IMR-90 (cell line): ENCODE data around the gene CTNNA2. TPM values are rescaled to one million over a fixed set of nuclear protein-coding genes. Genes with fewer than 3 reads are reported as not detected.

Source experiments
- ATAC-seq: fragments of 200-7000 bp; cut with Tn5 transposase; 2 replicates; pipeline ENCODE4 v1.9.1; 2020; ENCODE audit warnings: low read depth, mild to moderate bottlenecking, moderate library complexity
- BruUV-seq: library from RNA; stranded (reverse); fragments of 400-500 nt; replicated peaks from 2 replicates; lab custom pipeline; 2021; lab: Mats Ljungman, UMichigan
- CTCF ChIA-PET: fragments of 300-600 bp; formaldehyde crosslinking; extraction: SDS; loops from one replicate; lab custom pipeline; 2021; ENCODE audit warnings: antibody characterized with exemption; lab: Yijun Ruan, JAX
- POLR2A ChIA-PET: fragments of 300-600 bp; sonication (Branson Sonifier 250); formaldehyde crosslinking; loops from one replicate; lab custom pipeline; 2022; ENCODE audit warnings: antibody characterized with exemption; ENCODE audit not compliant: unreplicated experiment; lab: Charles Lee
- DNase-seq: peaks from one replicate; pipeline ENCODE4 v3.0.0; 2013
- H2AFZ ChIP-seq: replicated peaks from 2 replicates; pipeline ENCODE3; 2013; ENCODE audit warnings: low read length, mild to moderate bottlenecking; ENCODE audit not compliant: poor library complexity
- H2AK5ac ChIP-seq: 2 replicates; pipeline ENCODE4 v1.6.1; 2013; ENCODE audit warnings: low read depth, low read length, inconsistent platforms
- H2AK9ac ChIP-seq: replicated peaks from 2 replicates; pipeline ENCODE3; 2013; ENCODE audit warnings: mild to moderate bottlenecking, low read depth, low read length, moderate library complexity; ENCODE audit not compliant: poor library complexity
- H2BK120ac ChIP-seq: 2 replicates; pipeline ENCODE4 v1.6.1; 2013; ENCODE audit warnings: low read depth, low read length, inconsistent platforms
- H2BK15ac ChIP-seq: 3 replicates; pipeline ENCODE4 v1.6.1; 2013; ENCODE audit warnings: low read depth, low read length, inconsistent platforms
- H2BK20ac ChIP-seq: 2 replicates; pipeline ENCODE4 v1.6.1; 2013; ENCODE audit warnings: low read depth, mild to moderate bottlenecking, inconsistent platforms, low read length, moderate library complexity
- H2BK5ac ChIP-seq: 2 replicates; pipeline ENCODE4 v1.6.1; 2013; ENCODE audit warnings: mild to moderate bottlenecking, low read depth, low read length, inconsistent platforms; ENCODE audit not compliant: poor library complexity, severe bottlenecking
- H3K14ac ChIP-seq: replicated peaks from 2 replicates; pipeline ENCODE4 v1.6.1; 2013; ENCODE audit warnings: low read depth, low read length, inconsistent platforms
- H3K18ac ChIP-seq: 2 replicates; pipeline ENCODE4 v1.6.1; 2013; ENCODE audit warnings: low read depth, low read length, control low read depth
- H3K23ac ChIP-seq: 2 replicates; pipeline ENCODE4 v1.6.1; 2013; ENCODE audit warnings: low read depth, low read length, inconsistent platforms
- H3K27ac ChIP-seq: 2 replicates; pipeline ENCODE4 v1.5.1; 2013; ENCODE audit warnings: mild to moderate bottlenecking, control low read depth, low read length; ENCODE audit not compliant: insufficient read depth
- H3K27me3 ChIP-seq: 2 replicates; pipeline ENCODE4 v1.6.1; 2013; ENCODE audit warnings: low read length; ENCODE audit not compliant: control insufficient read depth, insufficient read depth
- H3K36me3 ChIP-seq: 2 replicates; pipeline ENCODE4 v1.6.1; 2013; ENCODE audit warnings: low read length, mixed read lengths; ENCODE audit not compliant: control insufficient read depth, insufficient read depth
- H3K4ac ChIP-seq: 2 replicates; pipeline ENCODE4 v1.6.1; 2013; ENCODE audit warnings: low read depth, low read length, inconsistent platforms
- H3K4me1 ChIP-seq: 2 replicates; pipeline ENCODE4 v1.6.1; 2013; ENCODE audit warnings: low read length, mixed read lengths; ENCODE audit not compliant: control insufficient read depth, insufficient read depth
- H3K4me2 ChIP-seq: 2 replicates; pipeline ENCODE4 v1.6.1; 2013; ENCODE audit warnings: low read depth, mild to moderate bottlenecking, control low read depth, low read length, moderate library complexity
- H3K4me3 ChIP-seq: 2 replicates; pipeline ENCODE4 v1.5.1; 2013; ENCODE audit warnings: low read depth, mild to moderate bottlenecking, control low read depth, low read length, moderate library complexity; ENCODE audit not compliant: insufficient read depth
- H3K56ac ChIP-seq: 2 replicates; pipeline ENCODE4 v1.6.1; 2013; ENCODE audit warnings: low read length, inconsistent platforms; ENCODE audit not compliant: insufficient read depth; ENCODE audit errors: extremely low read depth
- H3K79me1 ChIP-seq, 2 experiments: 2 replicates each; pipeline ENCODE4 v1.6.1; 2013; ENCODE audit warnings: low read length in 2 of 2, inconsistent platforms in 1 of 2, low read depth in 1 of 2
- H3K9ac ChIP-seq: 2 replicates; pipeline ENCODE4 v1.6.1; 2013; ENCODE audit warnings: low read depth, low read length, control low read depth
- H3K9me1 ChIP-seq: 2 replicates; pipeline ENCODE4 v1.6.1; 2013; ENCODE audit warnings: low read length, inconsistent platforms; ENCODE audit not compliant: insufficient read depth
- H3K9me3 ChIP-seq: 2 replicates; pipeline ENCODE4 v1.6.1; 2013; ENCODE audit warnings: low read length; ENCODE audit not compliant: control insufficient read depth, insufficient read depth
- H4K20me1 ChIP-seq: 2 replicates; pipeline ENCODE4 v1.6.1; 2013; ENCODE audit warnings: low read length, inconsistent platforms; ENCODE audit not compliant: insufficient read depth
- H4K5ac ChIP-seq: 2 replicates; pipeline ENCODE4 v1.6.1; 2013; ENCODE audit warnings: mild to moderate bottlenecking, low read depth, low read length, control low read depth
- H4K8ac ChIP-seq, 2 experiments: 2 replicates each; pipeline ENCODE4 v1.6.1; 2013; ENCODE audit warnings: low read depth in 2 of 2, low read length in 2 of 2, control low read depth in 1 of 2, inconsistent platforms in 1 of 2
- H4K91ac ChIP-seq: 2 replicates; pipeline ENCODE4 v1.6.1; 2013; ENCODE audit warnings: low read depth, low read length, inconsistent platforms; ENCODE audit not compliant: insufficient read depth
- BHLHE40 ChIP-seq: fragments of 150-350 bp; IDR thresholded peaks from 2 replicates; pipeline ENCODE4 v1.6.1; 2016; ENCODE audit warnings: mild to moderate bottlenecking, low read depth, low read length
- CEBPB ChIP-seq: IDR thresholded peaks from 2 replicates; pipeline ENCODE4 v1.6.1; 2012; ENCODE audit warnings: low read depth, low read length, improper control_type of control experiment
- CHD1 ChIP-seq: IDR thresholded peaks from 2 replicates; pipeline ENCODE4 v1.6.1; 2012; ENCODE audit warnings: low read depth, low read length, improper control_type of control experiment
- FOS ChIP-seq: fragments of 150-350 bp; IDR thresholded peaks from 2 replicates; pipeline ENCODE4 v1.6.1; 2016; ENCODE audit warnings: low read depth, low read length
- MAFK ChIP-seq: IDR thresholded peaks from 2 replicates; pipeline ENCODE4 v1.6.1; 2012; ENCODE audit warnings: low read depth, low read length, improper control_type of control experiment
- MAZ ChIP-seq: IDR thresholded peaks from 2 replicates; pipeline ENCODE4 v1.6.1; 2012; ENCODE audit warnings: low read depth, mild to moderate bottlenecking, low read length, improper control_type of control experiment, moderate library complexity, borderline replicate concordance
- MXI1 ChIP-seq: IDR thresholded peaks from 2 replicates; pipeline ENCODE4 v1.6.1; 2012; ENCODE audit warnings: low read depth, mild to moderate bottlenecking, low read length, moderate library complexity, borderline replicate concordance
- NFE2L2 ChIP-seq: fragments of 150-350 bp; IDR thresholded peaks from 2 replicates; pipeline ENCODE4 v1.6.1; 2016; ENCODE audit warnings: low read depth, mild to moderate bottlenecking, low read length
- POLR2A ChIP-seq: IDR thresholded peaks from 2 replicates; pipeline ENCODE4 v1.6.1; 2012; ENCODE audit warnings: mild to moderate bottlenecking, low read depth, low read length
- RAD21 ChIP-seq: IDR thresholded peaks from 2 replicates; pipeline ENCODE4 v1.6.1; 2012; ENCODE audit warnings: low read length, improper control_type of control experiment
- RCOR1 ChIP-seq: IDR thresholded peaks from 2 replicates; pipeline ENCODE4 v1.6.1; 2012; ENCODE audit warnings: mild to moderate bottlenecking, low read length, improper control_type of control experiment; ENCODE audit not compliant: insufficient replicate concordance
- RFX5 ChIP-seq: IDR thresholded peaks from 2 replicates; pipeline ENCODE4 v1.8.0; 2012; ENCODE audit warnings: low read depth, mild to moderate bottlenecking, low read length, moderate library complexity
- SMC3 ChIP-seq: fragments of 150-350 bp; IDR thresholded peaks from 2 replicates; pipeline ENCODE4 v1.6.1; 2016; ENCODE audit warnings: low read depth, mild to moderate bottlenecking, antibody characterized with exemption, low read length, moderate library complexity
- USF2 ChIP-seq: fragments of 150-350 bp; IDR thresholded peaks from 2 replicates; pipeline ENCODE4 v1.6.1; 2017; ENCODE audit warnings: mild to moderate bottlenecking, antibody characterized with exemption, low read length, low read depth
- WGBS, 2 experiments: methylation state at CpG; one replicate each; pipeline versions ENCODE4 v1.1.5 to v1.1.7; 2013; ENCODE audit warnings: missing lambda C conversion rate in 2 of 2; ENCODE audit not compliant: insufficient read length in 1 of 2; ENCODE audit errors: extremely low coverage in 2 of 2; 5-methylcytosine and 5-hydroxymethylcytosine counted together
- dilution Hi-C: fragments of 300-500 bp; cut with HindIII; formaldehyde crosslinking; loops from one replicate; pipeline ENCODE4 v1.14.3; 2018; ENCODE audit warnings: low sequenced_read_pairs; ENCODE audit not compliant: unreplicated experiment
- in situ Hi-C: fragments of 300-500 bp; cut with MboI; formaldehyde crosslinking; loops from 3 replicates; pipeline ENCODE4 v1.14.3; 2019; ENCODE audit warnings: low sequenced_read_pairs, inconsistent platforms, mixed read lengths
- intact Hi-C: fragments of 100-400 bp; cut with micrococcal nuclease; formaldehyde crosslinking; loops from 2 replicates; pipeline ENCODE4 v1.10.0; 2022
- polyA plus RNA-seq, 3 experiments: library from polyadenylated mRNA; depleted of rRNA; stranded (reverse); fragments of >200 nt; gene quantifications; 2 replicates each; pipeline ENCODE4 v1.2.3, GENCODE V29; 2012; ENCODE audit warnings: low replicate concordance in 1 of 3
- total RNA-seq: library from RNA; depleted of rRNA; stranded (reverse); fragments of >200 nt; gene quantifications from 2 replicates; pipeline ENCODE4 v1.2.3, GENCODE V29; 2012
- TF ChIP-seq, protein P1 (sequence below): fragments of 150-350 bp; IDR thresholded peaks from 2 replicates; pipeline ENCODE4 v1.6.1; 2016; ENCODE audit warnings: low read depth, mild to moderate bottlenecking, low read length, moderate library complexity, borderline replicate concordance
- TF ChIP-seq, protein P2 (sequence below): conservative IDR thresholded peaks from 2 replicates; pipeline ENCODE4 v1.5.1; 2012; ENCODE audit warnings: mild to moderate bottlenecking, low read depth, low read length, improper control_type of control experiment

CTNNA2 gene
- total and polyA plus RNA-seq, 2 of the 4 experiments (the other 2 are of a cell fraction) = not detected

GRCh38 chr2:80132281-80132680, 619.4 kb downstream of the CTNNA2 start:
- intact Hi-C loops = no loop called here
- Histone ChIP-seq H2BK5ac (no peak overlapping the region), H3K9ac (no peak overlapping the region), H2BK20ac (no peak overlapping the region), H4K91ac (no peak overlapping the region), H4K8ac (no peak overlapping the region), H2BK120ac (no peak overlapping the region), H2BK15ac (no peak overlapping the region), H3K23ac (no peak overlapping the region), H3K9me1 (no peaks in the 10 kb centered on the region), H3K56ac (no peak overlapping the region), H2AK9ac (no peak overlapping the region), H3K18ac (no peak overlapping the region), H3K4me2 (no peak overlapping the region), H3K4me3 (no peak overlapping the region), H3K79me1 (no peaks in the 10 kb centered on the region), H3K14ac (no peak overlapping the region), H4K20me1 (no peaks in the 10 kb centered on the region), H3K4me1 (no peaks in the 10 kb centered on the region), H2AK5ac (no peak overlapping the region), H4K5ac (no peak overlapping the region), H3K27me3 (no peaks in the 10 kb centered on the region; the same call in 1 of the 2 replicates), H3K9me3 (peaks cover 2% of the 10 kb centered on the region; the same call in 1 of the 2 replicates), H3K27ac (no peak overlapping the region), H2AFZ (no peak overlapping the region), H3K4ac (no peak overlapping the region), H3K36me3 (no peaks in the 10 kb centered on the region)
- POLR2A ChIA-PET = no interaction called here
- dilution Hi-C loops = no loop called here
- no CpG with 5 or more reads among the region's 3 CpGs for WGBS, 2 experiments
- in situ Hi-C loops = no loop called here
- BruUV-seq = no TSS peak
- no peak for ATAC-seq
- CTCF ChIA-PET = interaction anchor here (0.6 kb wide), 1 partner anchor 11 kb away, joined by 3 read pairs; no protein-coding TSS in a partner anchor
- no peak for DNase-seq
- TF ChIP-seq, protein P1, sequence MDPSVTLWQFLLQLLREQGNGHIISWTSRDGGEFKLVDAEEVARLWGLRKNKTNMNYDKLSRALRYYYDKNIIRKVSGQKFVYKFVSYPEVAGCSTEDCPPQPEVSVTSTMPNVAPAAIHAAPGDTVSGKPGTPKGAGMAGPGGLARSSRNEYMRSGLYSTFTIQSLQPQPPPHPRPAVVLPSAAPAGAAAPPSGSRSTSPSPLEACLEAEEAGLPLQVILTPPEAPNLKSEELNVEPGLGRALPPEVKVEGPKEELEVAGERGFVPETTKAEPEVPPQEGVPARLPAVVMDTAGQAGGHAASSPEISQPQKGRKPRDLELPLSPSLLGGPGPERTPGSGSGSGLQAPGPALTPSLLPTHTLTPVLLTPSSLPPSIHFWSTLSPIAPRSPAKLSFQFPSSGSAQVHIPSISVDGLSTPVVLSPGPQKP = no peak
- TF ChIP-seq, protein P2, sequence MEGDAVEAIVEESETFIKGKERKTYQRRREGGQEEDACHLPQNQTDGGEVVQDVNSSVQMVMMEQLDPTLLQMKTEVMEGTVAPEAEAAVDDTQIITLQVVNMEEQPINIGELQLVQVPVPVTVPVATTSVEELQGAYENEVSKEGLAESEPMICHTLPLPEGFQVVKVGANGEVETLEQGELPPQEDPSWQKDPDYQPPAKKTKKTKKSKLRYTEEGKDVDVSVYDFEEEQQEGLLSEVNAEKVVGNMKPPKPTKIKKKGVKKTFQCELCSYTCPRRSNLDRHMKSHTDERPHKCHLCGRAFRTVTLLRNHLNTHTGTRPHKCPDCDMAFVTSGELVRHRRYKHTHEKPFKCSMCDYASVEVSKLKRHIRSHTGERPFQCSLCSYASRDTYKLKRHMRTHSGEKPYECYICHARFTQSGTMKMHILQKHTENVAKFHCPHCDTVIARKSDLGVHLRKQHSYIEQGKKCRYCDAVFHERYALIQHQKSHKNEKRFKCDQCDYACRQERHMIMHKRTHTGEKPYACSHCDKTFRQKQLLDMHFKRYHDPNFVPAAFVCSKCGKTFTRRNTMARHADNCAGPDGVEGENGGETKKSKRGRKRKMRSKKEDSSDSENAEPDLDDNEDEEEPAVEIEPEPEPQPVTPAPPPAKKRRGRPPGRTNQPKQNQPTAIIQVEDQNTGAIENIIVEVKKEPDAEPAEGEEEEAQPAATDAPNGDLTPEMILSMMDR = no peak
- TF ChIP-seq NFE2L2 (no peak), RFX5 (no peak), FOS (no peak), MAFK (no peak), MAZ (no peak), BHLHE40 (no peak), CEBPB (no peak), RAD21 (no peak), RCOR1 (no peak), SMC3 (no peak), CHD1 (no peak), POLR2A (no peak), USF2 (no peak), MXI1 (no peak)
